ENCODE results near the gene PAX2.
A peak's percentile ranks its signal among the peaks of the same experiment; 100 is the strongest.

PAX2 gene

DNA sequence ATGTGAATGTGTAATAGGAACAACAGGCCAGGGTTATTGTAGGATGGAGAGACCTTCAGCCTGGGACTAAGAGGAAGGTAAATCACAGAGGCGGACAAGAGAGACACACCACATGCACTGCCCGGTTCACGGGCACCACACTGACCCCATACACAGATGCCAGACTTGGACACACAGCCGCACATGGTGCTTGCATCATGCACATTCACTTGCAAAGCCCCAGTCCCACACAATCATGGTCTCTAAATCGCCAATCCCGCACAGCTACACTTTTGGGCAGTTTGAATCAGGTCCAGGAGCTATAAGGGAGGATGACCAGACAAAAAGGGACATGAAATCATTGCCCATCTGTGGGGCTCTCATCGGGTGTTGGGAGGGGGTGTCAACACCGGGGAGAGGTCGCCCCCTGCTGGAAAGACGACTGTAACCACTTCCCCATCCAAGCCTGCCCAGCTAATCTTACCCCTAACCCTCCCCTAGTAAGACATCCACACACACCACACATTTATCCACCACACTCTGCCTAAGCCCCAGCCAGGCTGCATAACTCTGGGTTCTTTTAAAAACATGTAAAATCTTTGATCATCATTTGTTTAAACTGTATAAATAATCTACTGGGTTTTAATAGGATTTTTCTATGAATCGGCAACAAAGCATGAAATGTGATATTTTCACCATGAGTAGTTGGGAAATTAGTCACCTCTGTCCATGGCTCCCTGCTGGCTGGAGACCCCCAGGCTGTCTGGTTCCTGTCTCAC, 126.8 kb downstream of the PAX2 start:
- TF ChIP-seq CTCF (IDR thresholded peaks at IDR 0.05), result peak; percentile 53

- no peak for TF ChIP-seq CTCF (IDR thresholded peaks at IDR 0.05)
Observed at GRCh38 chr10:100873146-100873826, 127.9 kb downstream of the PAX2 start.

DNA sequence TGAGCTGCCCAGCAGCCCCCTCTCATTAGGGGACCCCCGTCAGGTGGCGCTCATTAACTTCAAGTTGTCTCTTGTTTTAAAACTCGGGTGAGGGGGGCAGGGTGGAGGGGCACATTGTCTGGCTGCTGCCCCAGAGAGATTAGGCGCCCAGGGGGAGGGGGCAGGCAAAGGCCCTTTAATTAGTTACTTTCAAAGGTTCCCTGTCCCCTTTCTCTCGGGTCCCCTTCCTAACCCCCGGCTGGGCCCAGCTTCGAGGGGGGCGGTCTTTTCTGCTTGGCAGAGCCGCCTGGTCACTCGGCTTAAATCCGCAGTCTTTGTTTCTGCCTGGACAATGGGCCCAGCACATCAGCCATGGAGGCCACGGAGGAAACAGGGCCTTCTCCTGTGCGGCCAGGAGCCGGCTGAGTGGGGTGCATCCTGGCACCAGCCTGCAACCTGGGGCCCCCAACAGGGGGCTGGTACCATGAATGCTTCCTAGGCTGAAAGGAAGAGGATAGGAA, 128.5 kb downstream of the PAX2 start:
- no peak for TF ChIP-seq CTCF (IDR thresholded peaks at IDR 0.05)

GRCh38 chr10:100874702-100875483, 129.5 kb downstream of the PAX2 start:
- TF ChIP-seq CTCF (IDR thresholded peaks at IDR 0.05), result no peak

- TF ChIP-seq CTCF (IDR thresholded peaks at IDR 0.05), result no peak
Observed at GRCh38 chr10:100875484-100876166, 130.2 kb downstream of the PAX2 start.

GRCh38 chr10:100876585-100877460, 131.4 kb downstream of the PAX2 start:
- TF ChIP-seq CTCF (IDR thresholded peaks at IDR 0.05), result no peak

All from LNCAP (cell line).